Upper lobe of left lung (tissue), 6 donors: ENCODE data around the gene IFITM5. TPM values are rescaled to one million over a fixed set of nuclear protein-coding genes. Genes with fewer than 3 reads are reported as not detected.

ENCODE experiments used
- ATAC-seq, 2 donors: fragments of 200-7000 bp; cut with Tn5 transposase; one replicate each; pipeline ENCODE4 v1.9.1; 2022; ENCODE audit warnings: mild to moderate bottlenecking in 2 of 2, moderate library complexity in 2 of 2; ENCODE audit not compliant: low FRiP score in 2 of 2
- DNase-seq, 2 donors: peaks; one replicate each; pipeline ENCODE4 v3.0.0-alpha.2; 2019 to 2020
- H3K27ac ChIP-seq, 4 donors: fragments of 200-600 bp; sonication (generic); one replicate each; pipeline ENCODE4 v1.5.1; 2016 to 2019
- H3K27me3 ChIP-seq, 4 donors: fragments of 200-600 bp; sonication (generic); one replicate each; pipeline ENCODE4 v1.5.1; 2017 to 2019
- H3K36me3 ChIP-seq, 4 donors: fragments of 200-600 bp; sonication (generic); one replicate each; pipeline ENCODE4 v1.5.1; 2016 to 2019
- H3K4me1 ChIP-seq, 4 donors: fragments of 200-600 bp; sonication (generic); one replicate each; pipeline ENCODE4 v1.5.1; 2018 to 2019
- H3K4me3 ChIP-seq, 4 donors: fragments of 200-600 bp; sonication (generic); one replicate each; pipeline ENCODE4 v1.5.1; 2017 to 2019; ENCODE audit warnings: mild to moderate bottlenecking in 2 of 4, moderate library complexity in 1 of 4
- H3K9me3 ChIP-seq, 4 donors: fragments of 200-600 bp; sonication (generic); one replicate each; pipeline ENCODE4 v1.5.1; 2018 to 2019
- CTCF ChIP-seq, 6 experiments: fragments of 450-650 bp in 4 of 6; fragments of 200-600 bp in 2 of 6; sonication (generic) in 2 of 6; IDR thresholded peaks; one replicate each; pipeline ENCODE4 v1.5.1; 2016 to 2019; ENCODE audit warnings: antibody characterized with exemption in 6 of 6
- EP300 ChIP-seq, 4 donors: sonication (generic); formaldehyde crosslinking; IDR thresholded peaks; one replicate each; pipeline ENCODE4 v1.5.1; 2017; ENCODE audit warnings: antibody characterized with exemption in 4 of 4, control low read depth in 2 of 4
- POLR2A ChIP-seq, 4 donors: fragments of 450-650 bp; IDR thresholded peaks; one replicate each; pipeline ENCODE4 v1.5.1; 2016 to 2017; ENCODE audit warnings: antibody characterized with exemption in 4 of 4, mild to moderate bottlenecking in 2 of 4
- POLR2AphosphoS5 ChIP-seq, 2 donors: sonication (generic); formaldehyde crosslinking; IDR thresholded peaks; one replicate each; pipeline ENCODE4 v1.5.1; 2017; ENCODE audit warnings: antibody characterized with exemption in 2 of 2
- WGBS, 2 donors: methylation state at CpG; one replicate each; pipeline ENCODE4 v1.1.5; 2017 to 2018; 5-methylcytosine and 5-hydroxymethylcytosine counted together
- total RNA-seq, 6 donors: library from RNA; depleted of rRNA in 4 of 6; stranded (reverse); fragments of >200 nt in 4 of 6; gene quantifications; one replicate each; pipeline versions ENCODE4 v1.1.0 to v1.2.1, GENCODE V29; 2016 to 2021
- donor health status: DM: no; HTN: no; CAD: no; lungs with moderate emphysema.
- donor health status: DM: no; HTN: yes; CAD: no; lungs with severe emphysema.

The IFITM5 gene
- total RNA-seq, 6 donors from 2014 or later = not detected

GRCh38 chr11:266676-267439, 32.5 kb downstream of the IFITM5 start:
- Histone ChIP-seq H3K27ac (peak overlapping the region in 1 of 4 donors; percentile 23), H3K9me3 (peaks cover 0 to 4% (median 0%) of the 10 kb centered on the region in 4 donors), H3K27me3 (no peaks in the 10 kb centered on the region), H3K4me1 (peaks cover 11 to 26% (median 12%) of the 10 kb centered on the region in 4 donors), H3K4me3 (no peak overlapping the region), H3K36me3 (no peaks in the 10 kb centered on the region)
- WGBS, 2 donors = 66 to 69% methylated on average over 5 of the region's 13 CpGs
- ATAC-seq = no peak
- TF ChIP-seq CTCF (IDR thresholded peaks at IDR 0.05) (no peak), EP300 (IDR thresholded peaks at IDR 0.05) (no peak), POLR2AphosphoS5 (IDR thresholded peaks at IDR 0.05) (no peak), POLR2A (IDR thresholded peaks at IDR 0.05) (no peak)
- DNase-seq = peak in 1 of 2 donors; percentile 52

DNA sequence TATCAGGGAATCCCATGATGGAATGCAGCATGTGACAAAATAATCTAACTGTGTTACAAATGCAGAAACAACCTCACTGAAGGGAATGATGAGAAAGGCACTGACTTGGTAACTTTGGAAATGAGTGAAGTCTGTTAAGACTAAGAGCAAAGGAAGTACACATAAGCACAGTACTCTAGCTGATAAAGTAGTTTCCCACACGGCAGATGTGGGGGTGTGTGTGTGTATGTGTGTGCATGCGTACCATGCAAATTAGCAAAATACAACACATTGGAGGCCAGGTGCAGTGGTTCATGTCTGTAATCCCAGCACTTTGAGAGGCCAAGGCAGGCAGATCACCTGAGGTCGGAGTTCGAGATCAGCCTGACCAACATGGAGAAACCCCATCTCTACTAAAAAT, 37.7 kb downstream of the IFITM5 start:
- Histone ChIP-seq H3K36me3 (no peaks in the 10 kb centered on the region), H3K9me3 (peaks cover 0 to 4% (median 0%) of the 10 kb centered on the region in 4 donors), H3K4me1 (no peaks in the 10 kb centered on the region), H3K27ac (no peak overlapping the region), H3K4me3 (no peak overlapping the region), H3K27me3 (no peaks in the 10 kb centered on the region)
- WGBS, 2 donors = 82 to 88% methylated on average over 4 of the region's 4 CpGs
- TF ChIP-seq POLR2AphosphoS5 (IDR thresholded peaks at IDR 0.05) (no peak), CTCF (IDR thresholded peaks at IDR 0.05) (no peak), EP300 (IDR thresholded peaks at IDR 0.05) (no peak), POLR2A (IDR thresholded peaks at IDR 0.05) (no peak)
- no peak for DNase-seq
- no peak for ATAC-seq

GRCh38 chr11:259413-259812, 39.9 kb downstream of the IFITM5 start:
- H3K4me3 ChIP-seq = no peak overlapping the region
- DNase-seq (no peak), ATAC-seq (no peak)
- H3K27ac ChIP-seq = no peak overlapping the region
- no peaks in the 10 kb centered on the region for H3K9me3 ChIP-seq
- H3K4me1 ChIP-seq = no peaks in the 10 kb centered on the region
- H3K27me3 ChIP-seq = no peaks in the 10 kb centered on the region
- 61 to 75% methylated on average over 10 of the region's 10 CpGs for WGBS, 2 donors
- TF ChIP-seq POLR2AphosphoS5 (IDR thresholded peaks at IDR 0.05) (no peak), EP300 (IDR thresholded peaks at IDR 0.05) (no peak), CTCF (IDR thresholded peaks at IDR 0.05) (no peak), POLR2A (IDR thresholded peaks at IDR 0.05) (no peak)
- no peaks in the 10 kb centered on the region for H3K36me3 ChIP-seq

- ATAC-seq (no peak), DNase-seq (peak in 1 of 2 donors; percentile 52)
- WGBS, 2 donors = 65 to 90% methylated on average over 12 to 13 of the region's 15 CpGs
These were observed 41.4 kb downstream of the IFITM5 start for GRCh38 chr11:257766-258493.

More at GRCh38 chr11:257766-258493, 41.4 kb downstream of the IFITM5 start:
- Histone ChIP-seq H3K9me3 (no peaks in the 10 kb centered on the region), H3K27me3 (no peaks in the 10 kb centered on the region), H3K36me3 (peaks cover 5 to 11% (median 8%) of the 10 kb centered on the region in 4 donors), H3K27ac (no peak overlapping the region), H3K4me1 (no peaks in the 10 kb centered on the region), H3K4me3 (no peak overlapping the region)
- TF ChIP-seq CTCF (IDR thresholded peaks at IDR 0.05) (peak in 1 of 6 experiments; percentile 11), POLR2A (IDR thresholded peaks at IDR 0.05) (no peak)
